Smooth muscle cell (in vitro differentiated cells): ENCODE measurements around the gene CTSH. TPM values are rescaled to one million over a fixed set of nuclear protein-coding genes. Genes with fewer than 3 reads are reported as not detected.
"Not testable (repeated sequence)": the region's sequence is repeated elsewhere in the genome, so short reads cannot be mapped to it uniquely, and the experiment has no call there.

ENCODE experiments used
- DNase-seq: peaks from one replicate; lab custom pipeline; 2025; ENCODE audit not compliant: unreplicated experiment; lab: John Stamatoyannopoulos, UW
- H2AFZ ChIP-seq: fragments of 200-600 bp; sonication (generic); 2 replicates; pipeline ENCODE4 v1.6.0; 2016; ENCODE audit warnings: antibody characterized with exemption, low read depth, mild to moderate bottlenecking
- H3F3A ChIP-seq: fragments of 200-600 bp; sonication (generic); 2 replicates; pipeline ENCODE4 v1.6.0; 2017; ENCODE audit warnings: antibody characterized with exemption, low read depth
- H3K27ac ChIP-seq: fragments of 200-600 bp; sonication (generic); 2 replicates; pipeline ENCODE4 v1.5.1; 2016; ENCODE audit warnings: low read depth, mild to moderate bottlenecking
- H3K27me3 ChIP-seq: fragments of 200-600 bp; sonication (generic); 2 replicates; pipeline ENCODE4 v1.6.1; 2016; ENCODE audit warnings: low read depth, mild to moderate bottlenecking
- H3K36me3 ChIP-seq: fragments of 200-600 bp; sonication (generic); 2 replicates; pipeline ENCODE4 v1.5.1; 2016; ENCODE audit warnings: low read depth
- H3K4me1 ChIP-seq: fragments of 200-600 bp; sonication (generic); 2 replicates; pipeline ENCODE4 v1.5.1; 2016; ENCODE audit warnings: low read depth
- H3K4me2 ChIP-seq: fragments of 200-600 bp; sonication (generic); 2 replicates; pipeline ENCODE4 v1.6.0; 2016; ENCODE audit warnings: mild to moderate bottlenecking
- H3K4me3 ChIP-seq: fragments of 200-600 bp; sonication (generic); 2 replicates; pipeline ENCODE4 v1.5.1; 2016; ENCODE audit warnings: mild to moderate bottlenecking
- H3K79me2 ChIP-seq: fragments of 200-600 bp; sonication (generic); 2 replicates; pipeline ENCODE4 v1.6.0; 2016; ENCODE audit warnings: low read depth, mild to moderate bottlenecking
- H3K9ac ChIP-seq: fragments of 200-600 bp; sonication (generic); 2 replicates; pipeline ENCODE4 v1.6.0; 2016; ENCODE audit warnings: low read depth
- H3K9me3 ChIP-seq: fragments of 200-600 bp; sonication (generic); replicated peaks from 2 replicates; pipeline ENCODE4 v1.5.1; 2016; ENCODE audit warnings: low read depth
- H4K20me1 ChIP-seq: fragments of 200-600 bp; sonication (generic); 2 replicates; pipeline ENCODE4 v1.6.0; 2016; ENCODE audit warnings: low read depth
- CTCF ChIP-seq: fragments of 200-600 bp; sonication (generic); IDR thresholded peaks from 2 replicates; pipeline ENCODE4 v1.5.1; 2017; ENCODE audit warnings: borderline replicate concordance, mild to moderate bottlenecking, antibody characterized with exemption; ENCODE audit not compliant: insufficient read depth, poor library complexity, severe bottlenecking
- WGBS: methylation state at CpG from one replicate; pipeline ENCODE4 v1.1.7; 2016; ENCODE audit warnings: low lambda C conversion rate; 5-methylcytosine and 5-hydroxymethylcytosine counted together
- polyA plus RNA-seq: library from polyadenylated mRNA; unstranded; fragments of >200 nt; fragmentation: Nextera tagmentation; extraction: Ambion mirVana; gene quantifications from 2 replicates; pipeline ENCODE4 v1.2.1, GENCODE V29; 2016
- total RNA-seq: library from RNA; depleted of rRNA; stranded (reverse); fragments of >200 nt; gene quantifications from 2 replicates; pipeline ENCODE4 v1.2.3, GENCODE V29; 2014

The CTSH gene
- total and polyA plus RNA-seq, 2 experiments from 2014 or later, result 23.4 to 38.5 TPM

DNA sequence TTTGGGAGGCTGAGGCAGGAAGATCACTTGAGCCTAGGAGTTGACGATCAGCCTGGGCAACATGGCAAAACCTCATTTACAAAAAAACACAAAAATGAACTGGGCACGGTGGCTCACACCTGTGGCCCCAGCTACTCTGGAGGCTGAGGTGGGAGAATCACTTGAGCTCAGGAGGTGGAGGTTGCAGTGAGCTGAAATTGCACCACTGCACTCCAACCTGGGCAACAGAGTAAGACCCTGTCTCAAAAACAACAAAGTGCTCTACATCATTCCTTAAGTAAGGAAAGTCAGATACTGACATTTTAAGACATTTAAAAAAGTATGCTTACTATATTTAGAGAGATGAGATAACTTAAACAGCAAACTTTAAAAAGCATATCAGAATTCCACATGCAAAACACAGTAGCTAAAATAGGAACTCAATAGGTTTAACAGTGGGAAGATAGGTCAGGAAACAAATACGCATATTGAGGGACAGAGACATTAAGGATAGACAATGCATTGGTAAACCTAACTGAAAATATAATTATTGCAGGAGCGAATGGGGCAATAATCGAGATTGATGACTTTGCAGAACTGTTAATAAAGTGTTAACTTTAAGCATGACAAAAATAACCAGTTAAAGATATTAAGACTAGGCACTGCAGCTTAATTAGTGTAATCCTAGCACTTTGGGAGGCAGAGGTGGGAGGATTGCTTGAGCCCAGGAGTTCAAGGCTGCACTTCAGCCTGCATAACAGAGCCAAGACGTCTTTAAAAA is 40.1 kb downstream of the CTSH start:
- no peaks in the 10 kb centered on the region for H3K27me3 ChIP-seq
- DNase-seq, result no peak
- peaks cover 21% of the 10 kb centered on the region for H3K36me3 ChIP-seq
- WGBS, result 96% methylated on average over 6 of the region's 6 CpGs
- TF ChIP-seq CTCF, result no peak
- peaks cover 100% of the 10 kb centered on the region for H4K20me1 ChIP-seq
- H3K27ac ChIP-seq, result peak overlapping the region; percentile 62
- no peak overlapping the region for H3K9ac ChIP-seq
- no peak overlapping the region for H2AFZ ChIP-seq
- H3K4me2 ChIP-seq, result no peak overlapping the region
- no peaks in the 10 kb centered on the region for H3K9me3 ChIP-seq
- peaks cover 37% of the 10 kb centered on the region for H3F3A ChIP-seq
- peaks cover 4% of the 10 kb centered on the region for H3K4me1 ChIP-seq
- H3K4me3 ChIP-seq, result no peak overlapping the region
- H3K79me2 ChIP-seq, result peaks cover 18% of the 10 kb centered on the region

- peaks cover 100% of the 10 kb centered on the region for H4K20me1 ChIP-seq
- H3K27ac ChIP-seq, result peak overlapping the region; percentile 34
- not testable (repeated sequence) for H3K4me1 ChIP-seq, H2AFZ ChIP-seq, H3K4me2 ChIP-seq, H3K9me3 ChIP-seq, H3K9ac ChIP-seq, H3K4me3 ChIP-seq, H3K27me3 ChIP-seq, DNase-seq
- WGBS, result 61% methylated on average over 13 of the region's 13 CpGs
- H3F3A ChIP-seq, result peaks cover 42% of the 10 kb centered on the region
- H3K36me3 ChIP-seq, result peaks cover 25% of the 10 kb centered on the region
- peaks cover 40% of the 10 kb centered on the region for H3K79me2 ChIP-seq
Measured at GRCh38 chr15:78902281-78903032, 42.4 kb downstream of the CTSH start.

- H3K9me3 ChIP-seq, H2AFZ ChIP-seq, H3K27ac ChIP-seq, H3K9ac ChIP-seq, H3K4me3 ChIP-seq, H3K4me2 ChIP-seq, H3K27me3 ChIP-seq, DNase-seq, H3K4me1 ChIP-seq: not testable (repeated sequence)
- H3K36me3 ChIP-seq, result peaks cover 38% of the 10 kb centered on the region
- peaks cover 53% of the 10 kb centered on the region for H3K79me2 ChIP-seq
- WGBS, result 97% methylated on average over 14 of the region's 14 CpGs
- H4K20me1 ChIP-seq, result peaks cover 100% of the 10 kb centered on the region
- H3F3A ChIP-seq, result peaks cover 37% of the 10 kb centered on the region
Measured at GRCh38 chr15:78900819-78901533, 43.9 kb downstream of the CTSH start.

DNA sequence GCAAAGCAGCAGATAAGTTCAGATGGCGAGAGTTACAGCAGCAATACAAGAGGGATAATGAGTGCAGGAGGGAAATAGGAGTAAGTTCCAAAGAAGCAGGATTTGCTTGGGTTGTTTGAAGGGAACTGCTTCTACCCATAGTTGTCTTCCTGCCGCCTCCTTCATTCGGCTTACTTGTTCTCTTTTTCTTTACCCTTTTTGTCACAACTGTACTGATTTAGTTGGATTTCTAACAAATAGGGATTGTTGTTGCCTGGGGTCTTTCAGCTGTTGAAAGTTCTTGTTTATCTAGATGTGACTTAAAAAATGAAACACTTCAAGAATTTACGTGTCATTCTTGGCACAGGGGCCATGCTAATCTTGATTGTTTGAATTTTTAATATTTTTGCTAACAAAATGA is 46.3 kb downstream of the CTSH start:
- H3F3A ChIP-seq, result peaks cover 36% of the 10 kb centered on the region
- DNase-seq, result no peak
- H3K4me1 ChIP-seq, result no peaks in the 10 kb centered on the region
- no peak overlapping the region for H3K27ac ChIP-seq
- peaks cover 70% of the 10 kb centered on the region for H3K79me2 ChIP-seq
- no peak for TF ChIP-seq CTCF
- no peak overlapping the region for H3K9ac ChIP-seq
- H4K20me1 ChIP-seq, result peaks cover 100% of the 10 kb centered on the region
- H3K27me3 ChIP-seq, result no peaks in the 10 kb centered on the region
- no peak overlapping the region for H3K4me3 ChIP-seq
- no peak overlapping the region for H3K4me2 ChIP-seq
- H3K36me3 ChIP-seq, result peaks cover 51% of the 10 kb centered on the region
- 94% methylated on average over 4 of the region's 4 CpGs for WGBS
- H2AFZ ChIP-seq, result no peak overlapping the region
- no peaks in the 10 kb centered on the region for H3K9me3 ChIP-seq
